GM21576 (cell line): ENCODE results near the gene CLEC3B.
"Not testable (repeated sequence)": the region's sequence is repeated elsewhere in the genome, so short reads cannot be mapped to it uniquely, and the experiment has no call there.

Source experiments
- ATAC-seq: cut with Tn5 transposase; IDR thresholded peaks from one replicate; pipeline ENCODE4 v1.9.1; 2021; ENCODE audit warnings: mild to moderate bottlenecking, moderate library complexity; ENCODE audit not compliant: unreplicated experiment

Gene CLEC3B

DNA sequence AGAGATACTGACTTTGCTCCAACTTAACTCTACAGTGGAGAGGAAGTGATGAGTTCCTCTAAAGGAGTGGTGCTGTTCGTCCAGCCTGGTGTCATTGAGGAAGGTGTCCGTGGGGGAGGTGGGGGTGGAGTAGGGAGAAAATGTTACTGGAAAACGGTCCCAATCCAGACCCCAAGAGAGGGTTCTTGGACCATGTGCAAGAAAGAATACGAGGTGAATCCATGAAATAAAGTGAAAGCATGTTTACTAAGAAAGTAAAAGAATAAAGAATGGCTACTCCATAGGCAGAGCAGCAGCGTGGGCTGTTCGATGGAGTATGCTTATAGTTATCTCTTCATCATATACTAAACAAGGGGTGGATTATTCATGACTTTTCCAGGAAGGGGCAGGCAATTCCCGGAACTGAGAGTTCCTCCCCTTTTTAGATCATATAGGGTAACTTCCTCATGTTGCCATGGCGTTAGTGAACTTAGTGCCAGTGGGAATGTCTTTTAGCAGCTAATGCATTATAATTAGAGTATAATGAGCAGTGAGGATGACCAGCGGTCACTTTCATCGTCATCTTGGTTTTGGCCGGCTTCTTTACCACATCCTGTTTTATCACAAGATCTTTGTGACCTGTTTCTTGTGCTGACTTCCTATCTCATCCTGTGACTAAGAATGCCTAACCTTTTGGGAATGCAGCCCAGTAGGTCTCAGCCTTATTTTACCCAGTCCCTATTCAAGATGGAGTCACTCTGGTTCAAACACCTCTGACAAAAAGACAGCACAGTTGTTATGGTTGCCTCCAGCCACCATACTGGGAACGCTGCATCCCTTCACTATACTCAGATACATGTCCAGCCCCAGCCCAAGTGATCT lies 38.6 kb downstream of the CLEC3B start:
- no peak for ATAC-seq

DNA sequence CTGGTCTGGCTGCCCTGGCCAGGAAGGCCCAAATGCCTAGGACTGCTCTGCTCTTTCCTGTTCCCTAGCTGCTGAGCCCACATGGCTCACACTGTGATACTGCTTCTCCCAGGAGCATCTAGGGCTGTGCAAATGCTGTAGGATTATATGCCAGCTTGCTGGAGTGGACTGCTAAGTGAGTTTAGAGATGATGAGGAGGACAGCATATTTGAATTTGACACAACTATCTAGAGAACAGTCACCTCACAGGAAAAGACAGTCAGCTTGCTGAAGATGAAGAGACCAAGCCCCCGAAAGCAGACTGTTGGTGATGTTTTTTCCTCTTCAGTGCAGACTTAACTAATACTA lies 39.2 kb downstream of the CLEC3B start:
- no peak for ATAC-seq

- ATAC-seq = no peak
Observed at GRCh38 chr3:45066109-45066801, 40.2 kb downstream of the CLEC3B start.

DNA sequence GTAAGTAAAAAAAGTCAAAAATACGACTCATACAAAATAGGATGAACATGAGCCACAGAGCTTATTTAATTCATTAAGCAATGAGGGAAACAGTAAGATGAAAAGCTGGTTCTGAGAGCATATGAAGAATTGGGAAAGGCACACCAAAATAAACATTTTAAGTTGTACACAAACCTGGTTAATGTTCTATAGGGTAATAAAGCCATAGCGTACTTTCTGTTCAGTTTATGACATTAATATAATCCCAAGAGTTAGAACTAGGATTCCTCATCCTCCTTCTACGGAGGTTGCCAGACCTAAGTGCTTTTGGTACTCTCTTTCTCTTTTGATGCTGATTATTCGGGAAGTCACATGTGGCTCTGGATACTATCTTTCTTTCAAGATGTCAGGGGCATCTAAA lies 41.4 kb downstream of the CLEC3B start:
- no peak for ATAC-seq

DNA sequence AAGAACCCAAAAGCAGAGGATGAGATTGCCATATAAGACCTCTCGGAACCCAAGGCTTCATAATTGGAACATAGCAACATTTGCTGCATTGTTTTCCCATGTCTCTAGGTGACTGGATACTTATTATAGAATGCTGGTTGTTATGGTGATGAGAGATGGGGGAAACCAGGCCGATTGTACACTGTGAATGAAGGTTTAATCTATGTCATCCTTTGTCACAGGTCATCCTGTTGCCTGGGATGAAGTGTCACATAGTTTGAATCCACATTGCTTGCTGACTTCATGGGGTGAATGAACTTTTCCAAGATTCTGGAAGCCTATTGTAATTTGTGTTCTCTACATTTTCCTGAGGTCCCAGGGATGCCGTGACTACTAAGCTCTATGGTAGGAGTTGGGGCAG lies 41.8 kb downstream of the CLEC3B start:
- ATAC-seq = no peak

GRCh38 chr3:45071075-45071474 lies 45.0 kb downstream of the CLEC3B start:
- ATAC-seq = no peak

GRCh38 chr3:45075821-45076625 lies 49.9 kb downstream of the CLEC3B start:
- no peak for ATAC-seq

DNA sequence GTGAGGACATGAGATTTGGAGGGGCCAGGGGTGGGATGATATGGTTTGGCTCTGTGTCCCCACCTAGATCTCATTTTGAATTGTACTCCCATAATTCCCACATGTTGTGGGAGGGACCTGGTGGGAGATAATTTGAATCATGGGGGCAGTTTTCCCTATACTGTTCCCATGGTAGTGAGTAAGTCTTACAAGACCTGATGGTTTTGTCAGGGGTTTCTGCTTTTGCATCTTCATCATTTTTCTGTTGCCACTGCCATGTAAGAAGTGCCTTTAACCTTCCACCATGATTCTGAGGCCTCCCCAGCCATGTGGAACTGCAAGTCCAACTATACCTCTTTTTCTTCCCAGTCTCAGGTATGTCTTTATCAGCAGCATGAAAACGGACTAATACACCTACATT lies 52.2 kb downstream of the CLEC3B start:
- not testable (repeated sequence) for ATAC-seq

DNA sequence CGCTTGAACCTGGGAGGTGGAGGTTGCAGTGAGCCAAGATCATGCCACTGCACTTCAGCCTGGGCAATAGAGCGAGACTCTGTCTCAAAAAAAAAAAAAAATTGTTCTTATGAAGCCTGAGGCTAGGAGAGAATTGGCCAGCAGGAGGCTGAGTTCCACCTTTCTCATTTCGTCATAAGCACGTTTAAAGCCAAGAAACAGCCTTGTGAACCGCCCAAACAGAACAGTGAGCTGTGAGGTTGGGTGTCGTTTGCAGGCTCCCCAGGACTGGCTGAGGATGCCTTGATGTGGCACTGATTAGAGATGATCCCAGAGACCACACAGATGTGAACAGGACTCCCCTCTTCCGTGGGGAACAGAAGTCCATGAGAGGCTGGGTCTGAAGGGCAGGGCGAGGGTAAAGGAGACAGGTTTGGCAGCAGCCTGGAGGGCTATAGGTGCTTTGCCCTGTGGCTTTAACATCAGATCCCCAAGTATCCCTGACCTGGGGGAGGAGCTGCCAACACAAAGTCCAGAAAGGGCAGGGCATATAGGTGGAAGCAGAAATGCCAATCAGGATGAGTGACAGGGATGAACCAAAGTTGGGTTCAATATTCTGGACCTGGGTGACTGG lies 52.9 kb downstream of the CLEC3B start:
- no peak for ATAC-seq

DNA sequence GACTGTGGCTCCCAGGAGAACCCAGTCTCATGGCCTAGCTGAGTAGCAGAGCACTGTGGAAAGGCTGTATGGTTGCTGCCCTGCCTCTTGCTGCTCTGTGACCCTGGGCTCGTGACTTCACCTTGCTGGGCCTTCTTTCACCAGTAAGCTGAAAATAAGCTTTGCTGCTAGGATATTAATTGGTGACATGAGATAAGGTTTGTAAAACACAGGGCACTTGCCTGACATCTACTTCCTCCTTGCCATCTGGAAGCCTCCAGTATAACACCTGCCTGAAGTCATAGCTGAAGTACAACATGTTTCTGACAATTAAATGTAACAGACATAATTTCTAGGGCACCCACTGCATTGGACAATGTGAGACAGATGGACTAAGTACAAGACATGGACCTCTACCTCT lies 53.6 kb downstream of the CLEC3B start:
- no peak for ATAC-seq

DNA sequence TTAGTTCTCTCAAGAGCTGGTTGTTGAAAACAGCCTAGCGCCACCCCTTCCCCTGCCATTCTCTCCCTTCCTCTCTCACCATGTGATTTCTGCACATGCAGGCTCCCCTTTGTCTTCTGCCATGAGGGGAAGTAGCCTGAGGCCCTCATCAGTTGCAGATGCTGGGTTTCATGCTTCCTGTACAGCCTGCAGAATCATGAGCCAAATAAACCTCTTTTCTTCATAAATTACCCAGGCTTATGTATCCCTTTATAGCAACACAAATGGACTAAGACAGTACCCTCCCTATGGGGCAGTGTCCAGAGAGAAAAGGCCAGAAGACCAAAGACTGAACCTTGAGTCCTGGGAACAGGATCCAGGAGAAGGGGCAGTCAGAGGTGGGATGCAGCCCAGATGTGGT lies 54.7 kb downstream of the CLEC3B start:
- no peak for ATAC-seq

- no peak for ATAC-seq
Observed at GRCh38 chr3:45081506-45082141, 55.5 kb downstream of the CLEC3B start.

GRCh38 chr3:45082142-45082538 lies 56.0 kb downstream of the CLEC3B start:
- no peak for ATAC-seq

- ATAC-seq = no peak
Observed at GRCh38 chr3:45083023-45083422, 56.9 kb downstream of the CLEC3B start.

GRCh38 chr3:45084361-45084760 lies 58.3 kb downstream of the CLEC3B start:
- no peak for ATAC-seq

- no peak for ATAC-seq
Observed at GRCh38 chr3:45084820-45085816, 59.0 kb downstream of the CLEC3B start.
